ENCODE data around the gene CREB5. TPM values are rescaled to one million over a fixed set of nuclear protein-coding genes. Genes with fewer than 3 reads are reported as not detected.

CREB5 gene, protein sequence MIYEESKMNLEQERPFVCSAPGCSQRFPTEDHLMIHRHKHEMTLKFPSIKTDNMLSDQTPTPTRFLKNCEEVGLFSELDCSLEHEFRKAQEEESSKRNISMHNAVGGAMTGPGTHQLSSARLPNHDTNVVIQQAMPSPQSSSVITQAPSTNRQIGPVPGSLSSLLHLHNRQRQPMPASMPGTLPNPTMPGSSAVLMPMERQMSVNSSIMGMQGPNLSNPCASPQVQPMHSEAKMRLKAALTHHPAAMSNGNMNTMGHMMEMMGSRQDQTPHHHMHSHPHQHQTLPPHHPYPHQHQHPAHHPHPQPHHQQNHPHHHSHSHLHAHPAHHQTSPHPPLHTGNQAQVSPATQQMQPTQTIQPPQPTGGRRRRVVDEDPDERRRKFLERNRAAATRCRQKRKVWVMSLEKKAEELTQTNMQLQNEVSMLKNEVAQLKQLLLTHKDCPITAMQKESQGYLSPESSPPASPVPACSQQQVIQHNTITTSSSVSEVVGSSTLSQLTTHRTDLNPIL
- total RNA-seq (2022; extraction: Qiagen RNA extraction; ENCODE audit: low read depth) = 3.9 to 5.6 TPM (median 5.1 TPM) in 5 replicates

DNA sequence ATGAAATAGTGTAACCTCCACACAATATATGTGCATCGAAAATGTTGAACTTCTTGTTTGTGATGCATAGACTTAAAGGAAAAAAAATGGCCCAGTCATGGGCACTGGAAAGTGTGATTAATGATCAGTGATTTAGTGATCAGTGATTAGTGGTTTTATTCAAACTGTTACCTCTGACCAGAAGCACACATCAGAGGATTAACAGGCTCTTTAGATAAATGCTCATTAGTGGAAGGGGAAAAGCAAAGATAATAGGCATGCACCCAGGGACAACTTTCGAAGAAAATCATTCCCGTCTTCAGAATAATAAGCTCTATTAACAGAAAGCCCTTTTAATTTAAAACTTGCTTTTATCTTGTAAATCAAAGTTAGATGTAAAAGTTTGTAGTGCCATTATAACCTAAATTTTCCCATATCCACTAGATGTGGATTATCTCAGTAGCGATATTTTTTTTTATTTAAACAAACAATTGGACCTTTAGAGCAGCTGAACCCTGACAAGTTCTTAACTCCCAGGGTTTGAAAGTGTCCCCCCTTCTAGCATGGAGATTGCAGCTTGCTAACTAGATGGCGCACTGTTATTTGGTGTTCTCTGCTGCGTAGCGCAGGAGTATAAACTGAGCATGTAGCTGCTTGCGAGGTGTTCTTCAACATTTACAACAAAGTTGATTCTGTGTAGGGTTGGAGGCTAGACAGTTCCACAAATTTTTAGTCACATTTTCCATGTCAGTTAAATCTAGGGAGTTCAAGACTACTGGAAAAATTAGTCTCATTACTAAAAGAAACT, at the start of gene CREB5:
TSS of gene CREB5 (plus strand) at position 643 of the 787 bp plus-strand sequence. CDS start 397 bp downstream, outside the sequence.

Other genes with a start within 250 kb of the CREB5 start
- 4.0 to 7.2 TPM (median 5.1 TPM) in 5 replicates for gene JAZF1, start 231.7 kb upstream of the CREB5 start, total RNA-seq (2022; extraction: Qiagen RNA extraction; ENCODE audit: low read depth)

Data from A549 treated with RU486 at 1 μM for 4 hours (cell line).